GM12878 (cell line): ENCODE measurements around the gene EIF4H. TPM values are rescaled to one million over a fixed set of nuclear protein-coding genes. Genes with fewer than 3 reads are reported as not detected.

Experiments
- ATAC-seq: fragments of 200-7000 bp; cut with Tn5 transposase; 3 replicates; pipeline ENCODE4 v1.9.1; 2020; ENCODE audit warnings: mild to moderate bottlenecking, moderate library complexity
- BruUV-seq: library from RNA; stranded (reverse); fragments of 400-500 nt; replicated peaks from 2 replicates; lab custom pipeline; 2021; lab: Mats Ljungman, UMichigan
- CTCF ChIA-PET: fragments of 300-600 bp; sonication (Branson Sonifier 250); formaldehyde crosslinking; extraction: SDS; loops from one replicate; lab custom pipeline; 2021; ENCODE audit warnings: inconsistent platforms; lab: Yijun Ruan, JAX
- POLR2A ChIA-PET: fragments of 350-600 bp; formaldehyde crosslinking; extraction: SDS; loops from one replicate; lab custom pipeline; 2021; ENCODE audit warnings: inconsistent platforms; lab: Charles Lee
- RAD21 ChIA-PET: fragments of 300-600 bp; sonication (Branson Sonifier 250); formaldehyde crosslinking; loops from one replicate; lab custom pipeline; 2023; ENCODE audit warnings: antibody characterized with exemption; ENCODE audit not compliant: unreplicated experiment; lab: Charles Lee
- SMC1A ChIA-PET: fragments of 300-600 bp; sonication (Branson Sonifier 250); formaldehyde crosslinking; loops from one replicate; lab custom pipeline; 2023; ENCODE audit not compliant: unreplicated experiment, uncharacterized antibody; lab: Charles Lee
- DNase-seq: peaks from one replicate; pipeline ENCODE4 v3.0.0-alpha.2; 2011; ENCODE audit warnings: low read depth, low spot score
- FAIRE-seq: peaks from 3 replicates; lab custom pipeline; 2011; peaks lifted over from hg19 to GRCh38; lab: Jason Lieb, UNC
- H2AFZ ChIP-seq: 2 replicates; pipeline ENCODE4 v1.6.0; 2011; ENCODE audit warnings: low read depth, low read length, control low read depth; ENCODE audit not compliant: control insufficient read depth
- H3K27ac ChIP-seq: 2 replicates; pipeline ENCODE4 v1.5.1; 2011; ENCODE audit warnings: control low read depth; ENCODE audit not compliant: control insufficient read depth, insufficient read depth
- H3K27me3 ChIP-seq, 2 experiments: replicated peaks in 1 of 2; 2 replicates each; pipeline versions ENCODE4 v1.6.0 to v1.6.1; 2011; ENCODE audit warnings: low read length in 1 of 2; ENCODE audit not compliant: control insufficient read depth in 2 of 2, insufficient read depth in 2 of 2
- H3K36me3 ChIP-seq, 2 experiments: 2 replicates each; pipeline ENCODE4 v1.5.1; 2011; ENCODE audit warnings: low read length in 1 of 2; ENCODE audit not compliant: control insufficient read depth in 2 of 2, insufficient read depth in 2 of 2
- H3K4me1 ChIP-seq: 2 replicates; pipeline ENCODE4 v1.6.1; 2011; ENCODE audit warnings: mild to moderate bottlenecking, low read length, moderate library complexity, mixed read lengths; ENCODE audit not compliant: control insufficient read depth, insufficient read depth
- H3K4me2 ChIP-seq: 2 replicates; pipeline ENCODE4 v1.6.0; 2011; ENCODE audit warnings: control low read depth; ENCODE audit not compliant: control insufficient read depth, insufficient read depth
- H3K4me3 ChIP-seq: fragments of 200-600 bp; sonication (generic); 2 replicates; pipeline ENCODE4 v1.5.1; 2016
- H3K79me2 ChIP-seq: 2 replicates; pipeline ENCODE4 v1.6.0; 2011; ENCODE audit warnings: low read length; ENCODE audit not compliant: control insufficient read depth, insufficient read depth
- H3K9ac ChIP-seq: 2 replicates; pipeline ENCODE4 v1.8.0; 2011; ENCODE audit warnings: low read length, control low read depth, mixed read lengths; ENCODE audit not compliant: control insufficient read depth, insufficient read depth
- H3K9me3 ChIP-seq: replicated peaks from 3 replicates; pipeline ENCODE4 v1.5.1; 2011; ENCODE audit warnings: mild to moderate bottlenecking, low read length; ENCODE audit not compliant: control insufficient read depth, insufficient read depth
- H4K20me1 ChIP-seq: 2 replicates; pipeline ENCODE4 v1.6.0; 2011; ENCODE audit not compliant: control insufficient read depth, insufficient read depth
- DPF2 ChIP-seq: fragments of 450-650 bp; IDR thresholded peaks from 2 replicates; pipeline ENCODE4 v1.6.1; 2017; ENCODE audit warnings: mild to moderate bottlenecking
- FOS ChIP-seq: IDR thresholded peaks from 3 replicates; pipeline ENCODE4 v1.6.1; 2011; ENCODE audit warnings: borderline replicate concordance; ENCODE audit not compliant: insufficient read length; ENCODE audit errors: extremely low read depth
- IKZF2 ChIP-seq, 2 experiments: fragments of 450-650 bp; IDR thresholded peaks; 2 replicates each; pipeline ENCODE4 v1.6.1; 2017; ENCODE audit warnings: mild to moderate bottlenecking in 2 of 2, moderate library complexity in 2 of 2
- KLF5 ChIP-seq: fragments of 450-650 bp; IDR thresholded peaks from 2 replicates; pipeline ENCODE4 v1.6.1; 2014; ENCODE audit warnings: mild to moderate bottlenecking; ENCODE audit not compliant: partially characterized antibody
- RCOR1 ChIP-seq: conservative IDR thresholded peaks from 2 replicates; pipeline ENCODE4 v1.6.1; 2012; ENCODE audit warnings: low read depth, low read length, improper control_type of control experiment
- RFX5 ChIP-seq: IDR thresholded peaks from 2 replicates; pipeline ENCODE4 v1.6.1; 2011; ENCODE audit warnings: low read depth, low read length, improper control_type of control experiment
- SUPT20H ChIP-seq: IDR thresholded peaks from 2 replicates; pipeline ENCODE4 v1.6.1; 2011; ENCODE audit warnings: low read depth, mild to moderate bottlenecking, low read length, moderate library complexity, borderline replicate concordance; ENCODE audit not compliant: control insufficient read depth
- TARDBP ChIP-seq: IDR thresholded peaks from 2 replicates; pipeline ENCODE4 v1.6.1; 2016; ENCODE audit warnings: borderline replicate concordance
- TCF12 ChIP-seq: IDR thresholded peaks from 2 replicates; pipeline ENCODE4 v1.6.1; 2011; ENCODE audit warnings: low read depth, mild to moderate bottlenecking, low read length
- ZNF24 ChIP-seq: fragments of 450-650 bp; IDR thresholded peaks from 2 replicates; pipeline ENCODE4 v1.6.1; 2017; ENCODE audit warnings: antibody characterized with exemption, mild to moderate bottlenecking
- WGBS: methylation state at CpG from one replicate; pipeline ENCODE4 v1.1.6; 2016; ENCODE audit warnings: low lambda C conversion rate; ENCODE audit not compliant: insufficient replicate concordance, insufficient coverage; ENCODE audit errors: missing lambda C conversion rate; 5-methylcytosine and 5-hydroxymethylcytosine counted together
- in situ Hi-C: fragments of 300-500 bp; cut with MboI; formaldehyde crosslinking; loops from 9 replicates; pipeline ENCODE4 v1.14.3; 2018; ENCODE audit warnings: mixed read lengths
- intact Hi-C: fragments of 100-400 bp; cut with micrococcal nuclease; formaldehyde crosslinking; loops from one replicate; pipeline ENCODE4 v1.14.2; 2022; ENCODE audit not compliant: unreplicated experiment
- polyA plus RNA-seq, 11 experiments: library from polyadenylated mRNA; depleted of rRNA in 4 of 11; unstranded in 6 of 11; stranded (reverse) in 5 of 11; fragments of >200 nt; fragmentation: Nextera tagmentation in 4 of 11; fragmentation: Illumina TruSeq in 1 of 11; extraction: Ambion mirVana in 4 of 11; extraction: Trizol in 1 of 11; gene quantifications; 1 replicate in 1 of 11; 2 replicates in 10 of 11; pipeline versions ENCODE4 v1.2.1 to v1.2.3, GENCODE V29; 2011 to 2016; ENCODE audit warnings: inconsistent platforms in 2 of 11, missing spikeins in 2 of 11, low read depth in 1 of 11
- total RNA-seq, 4 experiments: library from RNA; depleted of rRNA in 3 of 4; stranded (reverse); fragments of >200 nt in 3 of 4; fragmentation: Illumina TruSeq in 1 of 4; extraction: Trizol in 1 of 4; gene quantifications; 2 replicates each; pipeline versions ENCODE4 v1.2.1 to v1.2.3, GENCODE V29; 2013 to 2021
- TF ChIP-seq, protein P1 (sequence below): fragments of 450-650 bp; IDR thresholded peaks from 2 replicates; pipeline ENCODE4 v1.6.1; 2016; ENCODE audit warnings: mild to moderate bottlenecking
- TF ChIP-seq, protein P2 (sequence below): IDR thresholded peaks from 2 replicates; pipeline ENCODE4 v1.6.1; 2011; ENCODE audit warnings: borderline replicate concordance, low read depth, mild to moderate bottlenecking, moderate library complexity, low read length; ENCODE audit not compliant: insufficient read depth, poor library complexity, severe bottlenecking
- TF ChIP-seq, protein P3 (sequence below): IDR thresholded peaks from 2 replicates; pipeline ENCODE4 v1.6.1; 2011; ENCODE audit warnings: mild to moderate bottlenecking, low read depth, low read length, moderate library complexity; ENCODE audit not compliant: insufficient replicate concordance

EIF4H gene
- total and polyA plus RNA-seq, 10 of the 15 experiments (the other 5 are each of a cell fraction or from before 2014, with no cell fraction given): 9.9 to 443 (median 258) TPM

- in situ Hi-C loops (no loop called here), intact Hi-C loops (no loop called here)
- Histone ChIP-seq H3K4me1 (peaks cover 3% of the 10 kb centered on the region), H3K4me2 (no peak overlapping the region), H4K20me1 (no peaks in the 10 kb centered on the region), H3K27me3 (no peaks in the 10 kb centered on the region), H3K4me3 (no peak overlapping the region), H2AFZ (no peak overlapping the region), H3K9ac (no peak overlapping the region), H3K27ac (no peak overlapping the region), H3K79me2 (no peaks in the 10 kb centered on the region), H3K36me3 (no peaks in the 10 kb centered on the region), H3K9me3 (no peaks in the 10 kb centered on the region; the same call in 2 of the 3 replicates)
- FAIRE-seq (no peak), ATAC-seq (peak; percentile 34; the same call in 2 of the 3 replicates), DNase-seq (no peak)
- WGBS: 0% methylated on average over 1 of the region's 1 CpG
- ChIA-PET RAD21 (interaction anchor here (0.9 kb wide), 1 partner anchor 49 kb away, joined by 3 read pairs; no protein-coding TSS in a partner anchor), SMC1A (interaction anchor here (0.6 kb wide), 1 partner anchor 51 kb away, joined by 3 read pairs; no protein-coding TSS in a partner anchor), CTCF (interaction anchor here (0.6 kb wide), 1 partner anchor 65 kb away, joined by 3 read pairs; no protein-coding TSS in a partner anchor), POLR2A (interaction anchor here (0.6 to 1.5 kb wide), 5 partner anchors 10 to 514 kb away, joined by 3 to 5 read pairs (median 4); no protein-coding TSS in a partner anchor)
- BruUV-seq: no TSS peak
- TF ChIP-seq TCF12: no peak
These were observed 32.5 kb upstream of the EIF4H start for GRCh38 chr7:74141705-74142104.

DNA sequence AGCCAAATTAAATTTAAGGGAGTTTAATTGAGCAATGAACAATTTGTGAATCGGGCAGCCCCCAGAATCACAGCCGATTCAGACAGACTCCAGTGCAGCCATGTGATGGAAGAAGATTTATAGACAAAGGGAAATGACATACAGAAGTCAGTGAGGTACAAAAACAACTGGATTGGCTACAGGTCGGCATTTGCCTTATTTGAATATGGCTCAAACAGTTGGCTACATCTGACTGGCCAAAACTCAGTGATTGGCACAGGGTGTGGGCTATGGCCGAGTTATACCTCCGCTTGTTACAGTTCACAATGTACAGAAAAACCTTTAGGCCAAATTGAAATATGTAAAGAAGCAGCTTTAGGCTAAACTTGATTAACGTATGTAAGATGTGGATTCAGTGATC is 30.8 kb upstream of the EIF4H start:
- H3K79me2 ChIP-seq: no peaks in the 10 kb centered on the region
- no peaks in the 10 kb centered on the region for H3K36me3 ChIP-seq
- no peaks in the 10 kb centered on the region for H4K20me1 ChIP-seq
- BruUV-seq: no TSS peak
- no peak overlapping the region for H3K27ac ChIP-seq
- POLR2A ChIA-PET: no interaction called here
- no peaks in the 10 kb centered on the region for H3K27me3 ChIP-seq
- H3K4me3 ChIP-seq: no peak overlapping the region
- WGBS: 31% methylated on average over 6 of the region's 6 CpGs
- CTCF ChIA-PET: no interaction called here
- no peak overlapping the region for H3K9ac ChIP-seq
- no peak overlapping the region for H3K4me2 ChIP-seq
- no peak for DNase-seq
- no peak overlapping the region for H2AFZ ChIP-seq
- H3K4me1 ChIP-seq: peaks cover 3% of the 10 kb centered on the region
- RAD21 ChIA-PET: no interaction called here
- H3K9me3 ChIP-seq: no peaks in the 10 kb centered on the region; the same call in 2 of the 3 replicates
- no peak for FAIRE-seq
- intact Hi-C loops: no loop called here
- SMC1A ChIA-PET: no interaction called here
- no peak for ATAC-seq
- in situ Hi-C loops: no loop called here
- TF ChIP-seq, protein P1, sequence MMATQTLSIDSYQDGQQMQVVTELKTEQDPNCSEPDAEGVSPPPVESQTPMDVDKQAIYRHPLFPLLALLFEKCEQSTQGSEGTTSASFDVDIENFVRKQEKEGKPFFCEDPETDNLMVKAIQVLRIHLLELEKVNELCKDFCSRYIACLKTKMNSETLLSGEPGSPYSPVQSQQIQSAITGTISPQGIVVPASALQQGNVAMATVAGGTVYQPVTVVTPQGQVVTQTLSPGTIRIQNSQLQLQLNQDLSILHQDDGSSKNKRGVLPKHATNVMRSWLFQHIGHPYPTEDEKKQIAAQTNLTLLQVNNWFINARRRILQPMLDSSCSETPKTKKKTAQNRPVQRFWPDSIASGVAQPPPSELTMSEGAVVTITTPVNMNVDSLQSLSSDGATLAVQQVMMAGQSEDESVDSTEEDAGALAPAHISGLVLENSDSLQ: peak; percentile 52
- no peak for TF ChIP-seq KLF5
- TF ChIP-seq TARDBP: no peak
- TF ChIP-seq, protein P2, sequence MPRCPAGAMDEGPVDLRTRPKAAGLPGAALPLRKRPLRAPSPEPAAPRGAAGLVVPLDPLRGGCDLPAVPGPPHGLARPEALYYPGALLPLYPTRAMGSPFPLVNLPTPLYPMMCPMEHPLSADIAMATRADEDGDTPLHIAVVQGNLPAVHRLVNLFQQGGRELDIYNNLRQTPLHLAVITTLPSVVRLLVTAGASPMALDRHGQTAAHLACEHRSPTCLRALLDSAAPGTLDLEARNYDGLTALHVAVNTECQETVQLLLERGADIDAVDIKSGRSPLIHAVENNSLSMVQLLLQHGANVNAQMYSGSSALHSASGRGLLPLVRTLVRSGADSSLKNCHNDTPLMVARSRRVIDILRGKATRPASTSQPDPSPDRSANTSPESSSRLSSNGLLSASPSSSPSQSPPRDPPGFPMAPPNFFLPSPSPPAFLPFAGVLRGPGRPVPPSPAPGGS: no peak
- no peak for TF ChIP-seq IKZF2 (IDR thresholded peaks at IDR 0.05)
- TF ChIP-seq FOS: no peak
- no peak for TF ChIP-seq RCOR1
- no peak for TF ChIP-seq SUPT20H
- TF ChIP-seq, protein P3, sequence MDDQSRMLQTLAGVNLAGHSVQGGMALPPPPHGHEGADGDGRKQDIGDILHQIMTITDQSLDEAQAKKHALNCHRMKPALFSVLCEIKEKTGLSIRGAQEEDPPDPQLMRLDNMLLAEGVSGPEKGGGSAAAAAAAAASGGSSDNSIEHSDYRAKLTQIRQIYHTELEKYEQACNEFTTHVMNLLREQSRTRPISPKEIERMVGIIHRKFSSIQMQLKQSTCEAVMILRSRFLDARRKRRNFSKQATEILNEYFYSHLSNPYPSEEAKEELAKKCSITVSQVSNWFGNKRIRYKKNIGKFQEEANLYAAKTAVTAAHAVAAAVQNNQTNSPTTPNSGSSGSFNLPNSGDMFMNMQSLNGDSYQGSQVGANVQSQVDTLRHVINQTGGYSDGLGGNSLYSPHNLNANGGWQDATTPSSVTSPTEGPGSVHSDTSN: peak; percentile 15
- TF ChIP-seq ZNF24: no peak
- TF ChIP-seq DPF2: no peak
- no peak for TF ChIP-seq RFX5
